Panc1 (cell line): ENCODE measurements around the gene PMCH.

ENCODE experiments used
- CTCF ChIP-seq: fragments of 450-650 bp; IDR thresholded peaks from 2 replicates; pipeline ENCODE4 v1.5.1; 2017; ENCODE audit warnings: mild to moderate bottlenecking
- POLR2AphosphoS5 ChIP-seq: IDR thresholded peaks from 2 replicates; pipeline ENCODE4 v1.6.1; 2012; ENCODE audit warnings: mild to moderate bottlenecking, low read depth, low read length, moderate library complexity

- TF ChIP-seq CTCF (no peak), POLR2AphosphoS5 (no peak)
Observed at GRCh38 chr12:102167821-102168604, 29.6 kb downstream of the PMCH start.
